ENCODE results near the gene SLC34A1. TPM values are rescaled to one million over a fixed set of nuclear protein-coding genes. Genes with fewer than 3 reads are reported as not detected.
A peak's percentile ranks its signal among the peaks of the same experiment; 100 is the strongest.

SLC34A1 gene
- total and polyA plus RNA-seq, 2 donors from 2014 or later = 0.91 to 211 TPM

GRCh38 chr5:177336112-177336511 lies 48.1 kb upstream of the SLC34A1 start:
- TF ChIP-seq, protein P1, sequence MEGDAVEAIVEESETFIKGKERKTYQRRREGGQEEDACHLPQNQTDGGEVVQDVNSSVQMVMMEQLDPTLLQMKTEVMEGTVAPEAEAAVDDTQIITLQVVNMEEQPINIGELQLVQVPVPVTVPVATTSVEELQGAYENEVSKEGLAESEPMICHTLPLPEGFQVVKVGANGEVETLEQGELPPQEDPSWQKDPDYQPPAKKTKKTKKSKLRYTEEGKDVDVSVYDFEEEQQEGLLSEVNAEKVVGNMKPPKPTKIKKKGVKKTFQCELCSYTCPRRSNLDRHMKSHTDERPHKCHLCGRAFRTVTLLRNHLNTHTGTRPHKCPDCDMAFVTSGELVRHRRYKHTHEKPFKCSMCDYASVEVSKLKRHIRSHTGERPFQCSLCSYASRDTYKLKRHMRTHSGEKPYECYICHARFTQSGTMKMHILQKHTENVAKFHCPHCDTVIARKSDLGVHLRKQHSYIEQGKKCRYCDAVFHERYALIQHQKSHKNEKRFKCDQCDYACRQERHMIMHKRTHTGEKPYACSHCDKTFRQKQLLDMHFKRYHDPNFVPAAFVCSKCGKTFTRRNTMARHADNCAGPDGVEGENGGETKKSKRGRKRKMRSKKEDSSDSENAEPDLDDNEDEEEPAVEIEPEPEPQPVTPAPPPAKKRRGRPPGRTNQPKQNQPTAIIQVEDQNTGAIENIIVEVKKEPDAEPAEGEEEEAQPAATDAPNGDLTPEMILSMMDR (IDR thresholded peaks at IDR 0.05; ENCODE audit: borderline replicate concordance, extremely low read depth, insufficient read depth) = peak; percentile 31
- Histone ChIP-seq H3K9me3 (ENCODE audit: control insufficient read depth in 2 of 3, insufficient read depth in 1 of 3, low read length in 3 of 3) (no peaks in the 10 kb centered on the region), H3K4me1 (ENCODE audit: control insufficient read depth in 2 of 3, insufficient read depth in 2 of 3, low read depth in 1 of 3, low read length in 3 of 3) (peaks cover 0 to 3% (median 0%) of the 10 kb centered on the region in 3 donors), H3K36me3 (ENCODE audit: control insufficient read depth in 2 of 3, insufficient read depth in 3 of 3, low read length in 3 of 3) (peaks cover 0 to 60% (median 35%) of the 10 kb centered on the region in 3 donors), H3K27ac (ENCODE audit: low read depth in 2 of 2, low read length in 2 of 2) (no peak overlapping the region), H3K4me3 (ENCODE audit: low read length in 3 of 3) (no peak overlapping the region), H3K27me3 (ENCODE audit: control insufficient read depth, insufficient read depth, low read length) (no peaks in the 10 kb centered on the region), H3K9ac (ENCODE audit: low read length in 3 of 3) (no peak overlapping the region)
- FAIRE-seq (no peak), DNase-seq (peak in 2 of 5 donors; percentile 27 to 46)
- intact Hi-C loops (cut with DNase I) = no loop called here

DNA sequence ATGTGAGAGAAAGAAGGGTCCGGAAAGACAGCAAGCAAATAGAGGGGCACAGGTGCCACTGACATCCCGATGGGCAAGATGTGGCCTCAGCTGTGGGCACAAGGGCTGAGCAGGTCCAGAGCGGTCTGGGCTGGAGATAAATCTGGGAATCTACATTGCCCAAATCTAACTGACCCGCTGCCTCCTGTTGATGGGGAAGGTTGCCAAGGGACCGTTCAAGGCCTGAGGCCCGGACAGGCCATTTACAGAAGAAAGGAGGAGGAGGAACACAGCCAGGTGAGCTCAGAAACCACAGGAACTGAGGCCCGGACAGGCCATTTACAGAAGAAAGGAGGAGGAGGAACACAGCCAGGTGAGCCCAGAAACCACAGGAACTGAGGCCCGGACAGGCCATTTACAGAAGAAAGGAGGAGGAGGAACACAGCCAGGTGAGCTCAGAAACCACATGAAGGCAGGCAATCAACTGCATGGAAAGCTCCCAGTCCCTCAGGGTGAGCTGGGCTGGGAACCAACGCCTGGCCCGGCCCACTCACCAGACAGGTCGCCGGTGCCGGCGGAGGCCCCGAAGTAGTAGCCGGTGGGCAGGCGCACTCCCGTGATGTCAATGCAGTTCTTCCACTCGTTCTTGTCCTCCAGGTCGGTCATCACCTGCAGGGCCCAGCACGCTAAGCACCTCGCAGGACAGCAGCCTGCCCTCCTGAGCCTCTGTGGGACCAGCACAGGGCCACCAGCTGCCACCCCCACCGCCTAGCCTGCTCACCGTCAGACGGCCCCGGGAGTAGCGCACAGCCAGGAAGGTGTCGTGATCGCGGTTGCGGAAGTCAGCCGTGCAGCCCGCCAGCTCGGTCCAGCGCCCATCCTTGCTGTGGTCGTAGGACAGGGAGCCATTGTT lies 47.4 kb upstream of the SLC34A1 start:
- DNase-seq (peak in 1 of 5 donors; percentile 72), FAIRE-seq (no peak)
- Histone ChIP-seq H3K9ac (ENCODE audit: low read length in 3 of 3) (no peak overlapping the region), H3K27me3 (ENCODE audit: control insufficient read depth, insufficient read depth, low read length) (no peaks in the 10 kb centered on the region), H3K4me1 (ENCODE audit: control insufficient read depth in 2 of 3, insufficient read depth in 2 of 3, low read depth in 1 of 3, low read length in 3 of 3) (peaks cover 0 to 3% (median 0%) of the 10 kb centered on the region in 3 donors), H3K36me3 (ENCODE audit: control insufficient read depth in 2 of 3, insufficient read depth in 3 of 3, low read length in 3 of 3) (peaks cover 2 to 57% (median 35%) of the 10 kb centered on the region in 3 donors), H3K4me3 (ENCODE audit: low read length in 3 of 3) (no peak overlapping the region), H3K9me3 (ENCODE audit: control insufficient read depth in 2 of 3, insufficient read depth in 1 of 3, low read length in 3 of 3) (no peaks in the 10 kb centered on the region), H3K27ac (ENCODE audit: low read depth in 2 of 2, low read length in 2 of 2) (no peak overlapping the region)
- TF ChIP-seq, protein P1 (IDR thresholded peaks at IDR 0.05; ENCODE audit: borderline replicate concordance, extremely low read depth, insufficient read depth) = no peak
- intact Hi-C loops (cut with DNase I) = no loop called here

DNA sequence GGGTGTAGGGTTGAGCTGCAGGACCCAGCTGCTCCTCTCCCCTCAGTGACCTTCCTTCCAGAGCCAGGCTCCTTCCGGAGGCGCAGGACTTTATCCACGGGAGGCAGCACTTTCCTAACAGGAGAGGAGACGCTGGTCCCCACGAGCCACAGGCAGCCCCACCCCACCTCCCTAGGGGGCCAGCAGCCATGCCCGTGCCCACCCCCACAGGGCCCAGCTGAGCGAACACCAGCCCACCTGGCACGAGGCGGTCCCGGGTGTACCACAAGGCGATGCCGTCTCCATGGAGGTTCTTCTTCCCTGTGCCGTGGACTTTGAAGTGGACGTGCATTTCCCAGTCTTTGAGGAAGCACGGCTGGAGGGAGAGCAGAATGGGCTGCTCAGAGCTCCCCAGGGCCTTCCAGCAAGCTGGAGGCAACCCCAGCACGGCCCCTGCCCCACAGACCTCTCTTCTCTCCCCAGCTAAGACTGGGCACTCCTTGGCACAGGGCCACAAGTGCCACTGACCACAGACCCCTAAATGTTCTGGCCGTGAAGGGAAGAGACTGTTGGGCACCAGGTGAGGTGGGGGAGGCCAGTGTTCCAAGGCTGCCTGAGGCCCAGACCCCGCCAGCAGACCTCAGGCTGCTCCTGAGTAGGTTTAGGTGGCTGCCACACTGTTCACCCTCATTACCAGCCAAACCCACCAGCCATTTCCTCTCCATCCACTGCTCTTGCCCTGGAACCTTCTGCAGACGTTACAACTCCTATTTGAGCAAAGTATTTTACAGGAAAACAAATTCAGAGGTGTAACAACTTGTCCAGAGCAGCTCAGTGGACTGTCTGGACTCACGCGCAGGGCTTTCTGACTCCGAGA lies 45.8 kb upstream of the SLC34A1 start:
- DNase-seq = peak in 1 of 5 donors; percentile 59
- Histone ChIP-seq H3K4me3 (ENCODE audit: low read length in 3 of 3) (no peak overlapping the region), H3K27me3 (ENCODE audit: control insufficient read depth, insufficient read depth, low read length) (no peaks in the 10 kb centered on the region), H3K4me1 (ENCODE audit: control insufficient read depth in 2 of 3, insufficient read depth in 2 of 3, low read depth in 1 of 3, low read length in 3 of 3) (peaks cover 0 to 3% (median 0%) of the 10 kb centered on the region in 3 donors), H3K27ac (ENCODE audit: low read depth in 2 of 2, low read length in 2 of 2) (no peak overlapping the region), H3K9ac (ENCODE audit: low read length in 3 of 3) (no peak overlapping the region), H3K9me3 (ENCODE audit: control insufficient read depth in 2 of 3, insufficient read depth in 1 of 3, low read length in 3 of 3) (no peaks in the 10 kb centered on the region), H3K36me3 (ENCODE audit: control insufficient read depth in 2 of 3, insufficient read depth in 3 of 3, low read length in 3 of 3) (peaks cover 2 to 50% (median 32%) of the 10 kb centered on the region in 3 donors)
- TF ChIP-seq, protein P1 (IDR thresholded peaks at IDR 0.05; ENCODE audit: borderline replicate concordance, extremely low read depth, insufficient read depth) = no peak
- intact Hi-C loops (cut with DNase I) = no loop called here
- FAIRE-seq = no peak

All from kidney (tissue), 14 donors.